ENCODE measurements around the gene RUFY3.
"Not testable (repeated sequence)": the region's sequence is repeated elsewhere in the genome, so short reads cannot be mapped to it uniquely, and the experiment has no call there.

DNA sequence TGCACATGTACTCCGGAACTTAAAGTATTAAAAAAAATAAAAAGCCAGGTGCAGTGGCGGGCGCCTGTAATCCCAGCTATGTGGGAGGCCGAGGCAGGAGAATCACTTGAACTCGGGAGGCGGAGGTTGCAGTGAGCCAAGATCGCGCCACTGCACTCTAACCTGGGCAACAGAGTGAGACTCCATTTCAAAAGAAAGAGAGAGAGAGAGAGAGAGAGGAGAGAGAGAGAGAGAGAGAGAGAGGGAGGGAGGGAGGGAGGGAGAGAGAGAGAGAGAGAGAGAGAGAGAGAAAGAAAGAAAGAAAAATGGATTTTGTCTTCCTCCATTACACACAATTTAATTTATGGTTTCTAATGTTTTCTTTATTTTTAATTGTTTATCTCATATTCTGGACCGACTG, 11.1 kb downstream of the RUFY3 start:
- not testable (repeated sequence) for TF ChIP-seq POLR2AphosphoS5, POLR2A (IDR thresholded peaks at IDR 0.05)
- TF ChIP-seq, protein P1, sequence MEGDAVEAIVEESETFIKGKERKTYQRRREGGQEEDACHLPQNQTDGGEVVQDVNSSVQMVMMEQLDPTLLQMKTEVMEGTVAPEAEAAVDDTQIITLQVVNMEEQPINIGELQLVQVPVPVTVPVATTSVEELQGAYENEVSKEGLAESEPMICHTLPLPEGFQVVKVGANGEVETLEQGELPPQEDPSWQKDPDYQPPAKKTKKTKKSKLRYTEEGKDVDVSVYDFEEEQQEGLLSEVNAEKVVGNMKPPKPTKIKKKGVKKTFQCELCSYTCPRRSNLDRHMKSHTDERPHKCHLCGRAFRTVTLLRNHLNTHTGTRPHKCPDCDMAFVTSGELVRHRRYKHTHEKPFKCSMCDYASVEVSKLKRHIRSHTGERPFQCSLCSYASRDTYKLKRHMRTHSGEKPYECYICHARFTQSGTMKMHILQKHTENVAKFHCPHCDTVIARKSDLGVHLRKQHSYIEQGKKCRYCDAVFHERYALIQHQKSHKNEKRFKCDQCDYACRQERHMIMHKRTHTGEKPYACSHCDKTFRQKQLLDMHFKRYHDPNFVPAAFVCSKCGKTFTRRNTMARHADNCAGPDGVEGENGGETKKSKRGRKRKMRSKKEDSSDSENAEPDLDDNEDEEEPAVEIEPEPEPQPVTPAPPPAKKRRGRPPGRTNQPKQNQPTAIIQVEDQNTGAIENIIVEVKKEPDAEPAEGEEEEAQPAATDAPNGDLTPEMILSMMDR (IDR thresholded peaks at IDR 0.05) = not testable (repeated sequence)
